A549 (cell line): ENCODE measurements around the gene CHRD. TPM values are rescaled to one million over a fixed set of nuclear protein-coding genes. Genes with fewer than 3 reads are reported as not detected.

Experiments
- ATAC-seq, 2 experiments: fragments of 200-7000 bp in 1 of 2; fragments of >200 bp in 1 of 2; cut with Nextera tagmentation in 1 of 2; cut with Tn5 transposase in 1 of 2; 3 replicates each; pipeline versions ENCODE4 v1.8.0 to v1.9.1; 2018 to 2020; ENCODE audit warnings: mild to moderate bottlenecking in 1 of 2, moderate library complexity in 1 of 2
- CTCF ChIA-PET: fragments of 300-600 bp; sonication (Branson Sonifier 250); formaldehyde crosslinking; extraction: SDS; loops from one replicate; lab custom pipeline; 2021; ENCODE audit warnings: antibody characterized with exemption, inconsistent platforms; lab: Yijun Ruan, JAX
- POLR2A ChIA-PET: fragments of 350-600 bp; formaldehyde crosslinking; extraction: SDS; loops from one replicate; lab custom pipeline; 2021; ENCODE audit warnings: antibody characterized with exemption, inconsistent platforms; lab: Yijun Ruan, JAX
- DNase-seq, 2 experiments: peaks; one replicate each; pipeline versions ENCODE4 v3.0.0 to v3.0.0-alpha.2; 2011 to 2016; ENCODE audit warnings: low read depth in 1 of 2, low spot score in 1 of 2
- FAIRE-seq: peaks from 2 replicates; lab custom pipeline; 2011; peaks lifted over from hg19 to GRCh38; lab: Jason Lieb, UNC
- H3K27ac ChIP-seq, 2 experiments: fragments of >200 bp; sonication (Bioruptor Twin); formaldehyde crosslinking; 3 replicates each; pipeline ENCODE4 v1.5.1; 2016 to 2017
- H3K4me1 ChIP-seq: fragments of >200 bp; sonication (Bioruptor Twin); formaldehyde crosslinking; 3 replicates; pipeline ENCODE4 v1.6.1; 2016
- H3K4me2 ChIP-seq: fragments of >200 bp; sonication (Bioruptor Twin); formaldehyde crosslinking; 3 replicates; pipeline ENCODE4 v1.6.1; 2016
- H3K4me3 ChIP-seq: fragments of >200 bp; sonication (Bioruptor Twin); formaldehyde crosslinking; 3 replicates; pipeline ENCODE4 v1.5.1; 2016
- H3K9me3 ChIP-seq: fragments of >200 bp; sonication (Bioruptor Twin); formaldehyde crosslinking; 3 replicates; pipeline ENCODE4 v1.6.1; 2016
- BHLHE40 ChIP-seq: IDR thresholded peaks from 2 replicates; pipeline ENCODE4 v1.6.1; 2012; ENCODE audit warnings: low read depth, low read length, inconsistent platforms
- CBX2 ChIP-seq: fragments of 200-600 bp; sonication (generic); IDR thresholded peaks from 2 replicates; pipeline ENCODE4 v1.6.1; 2016; ENCODE audit warnings: low read depth, mild to moderate bottlenecking, borderline replicate concordance
- CTCF ChIP-seq: fragments of >200 bp; sonication (Bioruptor Twin); formaldehyde crosslinking; IDR thresholded peaks from 3 replicates; pipeline ENCODE4 v1.5.1; 2016
- E2F6 ChIP-seq: IDR thresholded peaks from 2 replicates; pipeline ENCODE4 v1.6.1; 2012; ENCODE audit warnings: low read depth, borderline replicate concordance
- FOSB ChIP-seq: fragments of 250-450 bp; sonication (Bioruptor Pico); IDR thresholded peaks from 2 replicates; pipeline ENCODE4 v1.5.0; 2020; ENCODE audit warnings: mild to moderate bottlenecking, moderate library complexity
- HDAC2 ChIP-seq: fragments of 200-600 bp; sonication (generic); IDR thresholded peaks from 2 replicates; pipeline ENCODE4 v1.6.1; 2016
- HES2 ChIP-seq: fragments of >200 bp; sonication (Bioruptor Twin); formaldehyde crosslinking; IDR thresholded peaks from 2 replicates; pipeline ENCODE4 v1.6.1; 2016
- HOXB5 ChIP-seq: fragments of 250-450 bp; sonication (Bioruptor Pico); IDR thresholded peaks from 2 replicates; pipeline ENCODE4 v1.5.0; 2020; ENCODE audit warnings: mild to moderate bottlenecking, moderate library complexity
- KDM5A ChIP-seq: fragments of 200-600 bp; sonication (generic); IDR thresholded peaks from 2 replicates; pipeline ENCODE4 v1.6.1; 2016; ENCODE audit warnings: antibody characterized with exemption, mild to moderate bottlenecking
- MAFK ChIP-seq: fragments of 450-650 bp; IDR thresholded peaks from 2 replicates; pipeline ENCODE4 v1.6.1; 2014; ENCODE audit not compliant: partially characterized antibody
- MAX ChIP-seq: IDR thresholded peaks from 2 replicates; pipeline ENCODE4 v1.6.1; 2012
- MAZ ChIP-seq: fragments of 150-350 bp; IDR thresholded peaks from 2 replicates; pipeline ENCODE4 v1.6.1; 2014; ENCODE audit warnings: antibody characterized with exemption, low read depth, low read length, borderline replicate concordance
- PBX3 ChIP-seq: IDR thresholded peaks from 2 replicates; pipeline ENCODE4 v1.6.1; 2012
- PHF8 ChIP-seq: fragments of 200-600 bp; sonication (generic); IDR thresholded peaks from 2 replicates; pipeline ENCODE4 v1.6.1; 2016; ENCODE audit warnings: low read depth, mild to moderate bottlenecking, antibody characterized with exemption, moderate library complexity, borderline replicate concordance
- RAD21 ChIP-seq, 2 experiments: fragments of >200 bp in 1 of 2; sonication (Bioruptor Twin) in 1 of 2; formaldehyde crosslinking in 1 of 2; IDR thresholded peaks in 1 of 2; conservative IDR thresholded peaks in 1 of 2; 2 replicates in 1 of 2; 3 replicates in 1 of 2; pipeline ENCODE4 v1.6.1; 2012 to 2018; ENCODE audit warnings: inconsistent platforms in 1 of 2
- REST ChIP-seq: fragments of 200-600 bp; sonication (generic); IDR thresholded peaks from 2 replicates; pipeline ENCODE4 v1.6.1; 2016; ENCODE audit warnings: antibody characterized with exemption, mild to moderate bottlenecking, moderate library complexity
- RNF2 ChIP-seq: fragments of 200-600 bp; sonication (generic); IDR thresholded peaks from 2 replicates; pipeline ENCODE4 v1.6.1; 2016; ENCODE audit warnings: low read depth, mild to moderate bottlenecking, antibody characterized with exemption, moderate library complexity, borderline replicate concordance
- SMC3 ChIP-seq: fragments of >200 bp; sonication (Bioruptor Twin); formaldehyde crosslinking; IDR thresholded peaks from 3 replicates; pipeline ENCODE4 v1.6.1; 2018; ENCODE audit warnings: inconsistent platforms
- SREBF2 ChIP-seq: fragments of 450-650 bp; IDR thresholded peaks from 2 replicates; pipeline ENCODE4 v1.6.1; 2014; ENCODE audit warnings: mild to moderate bottlenecking, moderate library complexity
- TFCP2L1 ChIP-seq: fragments of 250-450 bp; sonication (Bioruptor Pico); IDR thresholded peaks from 2 replicates; pipeline ENCODE4 v1.5.0; 2021; ENCODE audit warnings: mild to moderate bottlenecking
- USF2 ChIP-seq: fragments of 450-650 bp; IDR thresholded peaks from 2 replicates; pipeline ENCODE4 v1.6.1; 2014; ENCODE audit warnings: antibody characterized with exemption
- ZFP36 ChIP-seq: fragments of 450-650 bp; IDR thresholded peaks from 2 replicates; pipeline ENCODE4 v1.6.1; 2014; ENCODE audit warnings: borderline replicate concordance; ENCODE audit not compliant: partially characterized antibody
- ZNF302 ChIP-seq: fragments of 250-450 bp; sonication (Bioruptor Pico); IDR thresholded peaks from 2 replicates; pipeline ENCODE4 v1.9.0; 2021; ENCODE audit warnings: inconsistent platforms, mild to moderate bottlenecking, moderate library complexity
- WGBS: methylation state at CpG from one replicate; pipeline ENCODE4 v1.1.6; 2017; ENCODE audit errors: missing lambda C conversion rate; 5-methylcytosine and 5-hydroxymethylcytosine counted together
- polyA plus RNA-seq, 4 experiments: library from polyadenylated mRNA; depleted of rRNA in 3 of 4; stranded (reverse); fragments of >200 nt; fragmentation: RNase III in 1 of 4; extraction: RNeasy Plus Mini Kit Qiagen cat#74134 plus additional on column Dnase treatment in 1 of 4; gene quantifications; 2 replicates in 3 of 4; 3 replicates in 1 of 4; pipeline ENCODE4 v1.2.3, GENCODE V29; 2011 to 2017

CHRD gene
- polyA plus RNA-seq, 2 of the 4 experiments (the other 2 are of a cell fraction): 0.13 to 0.19 TPM

- TF ChIP-seq CTCF (no peak), USF2 (no peak), HOXB5 (CRISPR knock-in tag) (no peak), RNF2 (no peak), BHLHE40 (no peak), MAX (no peak), CBX2 (no peak), MAFK (no peak), SREBF2 (no peak), ZNF302 (CRISPR knock-in tag) (no peak), E2F6 (no peak), KDM5A (no peak), RAD21 (conservative IDR thresholded peaks at IDR 0.05 in 1 of 2, IDR thresholded peaks at IDR 0.05 in 1 of 2) (no peak), TFCP2L1 (CRISPR knock-in tag) (no peak), PBX3 (no peak), HES2 (no peak), MAZ (no peak), ZFP36 (no peak), SMC3 (no peak)
- H3K9me3 ChIP-seq: no peaks in the 10 kb centered on the region
- no peak overlapping the region for H3K4me2 ChIP-seq
- H3K4me1 ChIP-seq: peaks cover 17% of the 10 kb centered on the region; the same call in 2 of the 3 replicates
- no peak overlapping the region for H3K4me3 ChIP-seq
- 87% methylated on average over 5 of the region's 5 CpGs for WGBS
- ATAC-seq (no peak), DNase-seq (no peak), FAIRE-seq (no peak)
- H3K27ac ChIP-seq: no peak overlapping the region
- CTCF ChIA-PET: interaction anchor here (0.6 to 13.6 kb wide), 7 partner anchors 13 to 174 kb away, joined by 3 to 171 read pairs (median 4); no protein-coding TSS in a partner anchor
- POLR2A ChIA-PET: no interaction called here
These were observed 13.1 kb upstream of the CHRD start for GRCh38 chr3:184366619-184367289.

- ChIA-PET CTCF (interaction anchor here (0.8 to 13.6 kb wide), 9 partner anchors 11 to 193 kb away, joined by 3 to 171 read pairs (median 4); partner anchors contain the start of gene EPHB3), POLR2A (no interaction called here)
- DNase-seq: no peak
- Histone ChIP-seq H3K9me3 (no peaks in the 10 kb centered on the region), H3K4me1 (peaks cover 18% of the 10 kb centered on the region; the same call in 2 of the 3 replicates), H3K4me3 (no peak overlapping the region), H3K4me2 (no peak overlapping the region), H3K27ac (no peak overlapping the region)
- FAIRE-seq: no peak
- ATAC-seq: no peak
- 95% methylated on average over 9 of the region's 9 CpGs for WGBS
- TF ChIP-seq HDAC2 (no peak), PHF8 (no peak), E2F6 (no peak), PBX3 (no peak), ZFP36 (no peak), FOSB (CRISPR knock-in tag) (no peak), USF2 (no peak), REST (no peak), CBX2 (no peak), ZNF302 (CRISPR knock-in tag) (no peak)
These were observed 11.7 kb upstream of the CHRD start for GRCh38 chr3:184368116-184368515.
